OCI-LY3 (cell line): ENCODE data around the gene DPP6.

ENCODE experiments used
- H2AFZ ChIP-seq: fragments of 200-600, 300-600 bp; shearing (Covaris generic); 2 replicates; pipeline ENCODE4 v1.6.0; 2014; ENCODE audit warnings: antibody characterized with exemption, low read depth, low read length
- H3K27ac ChIP-seq: fragments of 200-600, 300-600 bp; sonication (generic); 2 replicates; pipeline ENCODE4 v1.5.1; 2014; ENCODE audit warnings: mild to moderate bottlenecking, low read length, moderate library complexity, mixed read lengths
- H3K27me3 ChIP-seq: fragments of 200-600, 300-600 bp; sonication (generic); 2 replicates; pipeline ENCODE4 v1.6.1; 2014; ENCODE audit warnings: low read depth, low read length, mixed read lengths
- H3K36me3 ChIP-seq: fragments of 200-600, 300-600 bp; sonication (generic); replicated peaks from 2 replicates; pipeline ENCODE3; 2014; ENCODE audit warnings: low read depth, low read length, mixed read lengths
- H3K4me1 ChIP-seq: fragments of 300-600, 200-600 bp; sonication (generic); 2 replicates; pipeline ENCODE4 v1.6.1; 2014; ENCODE audit warnings: low read length, mixed read lengths
- H3K4me2 ChIP-seq: fragments of 200-600, 300-600 bp; sonication (generic); 2 replicates; pipeline ENCODE4 v1.6.1; 2014; ENCODE audit warnings: low read length, mixed read lengths
- H3K4me3 ChIP-seq: fragments of 300-600, 200-600 bp; sonication (generic); 2 replicates; pipeline ENCODE4 v1.5.1; 2014; ENCODE audit warnings: antibody characterized with exemption, mild to moderate bottlenecking, low read length, moderate library complexity
- H3K79me2 ChIP-seq: fragments of 300-600, 200-600 bp; shearing (Covaris generic); 2 replicates; pipeline ENCODE4 v1.6.1; 2014; ENCODE audit warnings: mild to moderate bottlenecking, low read length, mixed read lengths
- H3K9ac ChIP-seq: fragments of 300-600, 200-600 bp; shearing (Covaris generic); 2 replicates; pipeline ENCODE4 v1.6.0; 2014; ENCODE audit warnings: mild to moderate bottlenecking, low read length, moderate library complexity
- H3K9me3 ChIP-seq: fragments of 200-600, 300-600 bp; shearing (Covaris generic); 2 replicates; pipeline ENCODE4 v1.6.1; 2014; ENCODE audit warnings: low read length, mixed read lengths; ENCODE audit not compliant: insufficient read depth
- H4K20me1 ChIP-seq: fragments of 200-600, 300-600 bp; sonication (generic); 2 replicates; pipeline ENCODE4 v1.6.1; 2016; ENCODE audit warnings: low read length, mixed read lengths; ENCODE audit not compliant: insufficient read depth
- CTCF ChIP-seq: fragments of 200-600, 300-600 bp; sonication (generic); IDR thresholded peaks from 2 replicates; pipeline ENCODE4 v1.5.1; 2014; ENCODE audit warnings: antibody characterized with exemption, low read length, low read depth
- EZH2phosphoT487 ChIP-seq: fragments of 200-600 bp; shearing (Covaris generic); IDR thresholded peaks from 2 replicates; pipeline ENCODE4 v1.6.1; 2018; ENCODE audit warnings: antibody characterized with exemption, mixed run types, low read depth

Gene DPP6

GRCh38 chr7:154532771-154533170, 480.6 kb downstream of the DPP6 start:
- TF ChIP-seq EZH2phosphoT487 (no peak), CTCF (no peak)
- Histone ChIP-seq H3K36me3 (no peaks in the 10 kb centered on the region), H3K4me3 (no peak overlapping the region), H3K27me3 (no peaks in the 10 kb centered on the region), H3K27ac (no peak overlapping the region), H2AFZ (no peak overlapping the region), H3K4me2 (no peak overlapping the region), H4K20me1 (no peaks in the 10 kb centered on the region), H3K79me2 (no peaks in the 10 kb centered on the region), H3K9me3 (no peaks in the 10 kb centered on the region), H3K9ac (no peak overlapping the region), H3K4me1 (no peaks in the 10 kb centered on the region)

- H2AFZ ChIP-seq = no peak overlapping the region
- no peak overlapping the region for H3K9ac ChIP-seq
- H3K27me3 ChIP-seq = no peaks in the 10 kb centered on the region; the same call in 1 of the 2 replicates
- H3K4me2 ChIP-seq = no peak overlapping the region
- no peak overlapping the region for H3K27ac ChIP-seq
- no peaks in the 10 kb centered on the region for H3K9me3 ChIP-seq
- H3K79me2 ChIP-seq = no peaks in the 10 kb centered on the region
- H3K4me3 ChIP-seq = no peak overlapping the region
- no peaks in the 10 kb centered on the region for H4K20me1 ChIP-seq
- H3K4me1 ChIP-seq = no peaks in the 10 kb centered on the region
- H3K36me3 ChIP-seq = no peaks in the 10 kb centered on the region
- TF ChIP-seq CTCF = no peak
These were observed 488.4 kb downstream of the DPP6 start for GRCh38 chr7:154540596-154540995.

GRCh38 chr7:154541606-154542005, 489.4 kb downstream of the DPP6 start:
- Histone ChIP-seq H3K79me2 (no peaks in the 10 kb centered on the region), H3K27me3 (no peaks in the 10 kb centered on the region; the same call in 1 of the 2 replicates), H3K9me3 (no peaks in the 10 kb centered on the region), H3K9ac (no peak overlapping the region), H2AFZ (no peak overlapping the region), H4K20me1 (no peaks in the 10 kb centered on the region), H3K27ac (no peak overlapping the region), H3K36me3 (no peaks in the 10 kb centered on the region), H3K4me3 (no peak overlapping the region), H3K4me1 (no peaks in the 10 kb centered on the region), H3K4me2 (no peak overlapping the region)
- TF ChIP-seq EZH2phosphoT487 (no peak), CTCF (no peak)

- Histone ChIP-seq H3K4me2 (no peak overlapping the region), H3K4me3 (no peak overlapping the region), H4K20me1 (no peaks in the 10 kb centered on the region), H2AFZ (no peak overlapping the region), H3K9ac (no peak overlapping the region), H3K27me3 (no peaks in the 10 kb centered on the region; the same call in 1 of the 2 replicates), H3K4me1 (no peaks in the 10 kb centered on the region), H3K79me2 (no peaks in the 10 kb centered on the region), H3K27ac (no peak overlapping the region), H3K9me3 (no peaks in the 10 kb centered on the region), H3K36me3 (no peaks in the 10 kb centered on the region)
- TF ChIP-seq CTCF = no peak
- TF ChIP-seq EZH2phosphoT487 = no peak
These were observed 494.9 kb downstream of the DPP6 start for GRCh38 chr7:154546946-154547587.
